Measurements from ENCODE around the gene STXBP1.

DNA sequence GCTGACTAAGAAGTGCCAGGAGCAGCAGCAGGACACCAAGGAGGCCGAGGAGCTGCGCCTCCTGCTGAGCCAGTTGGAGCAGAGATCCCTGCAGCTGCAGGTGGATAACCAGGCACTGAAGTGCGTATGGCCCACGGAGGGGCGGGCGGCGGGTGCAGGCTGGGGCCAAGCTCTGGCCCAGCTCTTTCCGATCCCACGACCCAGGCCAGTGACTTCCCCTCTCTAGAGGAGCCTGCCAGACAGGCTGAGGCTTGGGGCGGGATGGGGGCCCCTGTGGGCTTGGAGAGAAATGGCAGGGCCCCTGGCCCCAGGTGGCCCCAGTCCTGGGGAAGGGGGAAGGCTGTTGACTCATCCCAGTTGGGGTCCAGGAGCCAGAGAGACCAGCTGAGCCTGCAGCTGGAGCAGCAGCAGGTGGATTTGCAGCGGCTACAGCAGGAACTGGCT, 99.8 kb downstream of the STXBP1 start:
- TF ChIP-seq EZH2 (IDR thresholded peaks at IDR 0.05; ENCODE audit: insufficient read depth, poor library complexity, severe bottlenecking), result no peak
- no peak for TF ChIP-seq EZH2phosphoT487 (IDR thresholded peaks at IDR 0.05; ENCODE audit: insufficient read depth, low read depth)

All from GM23248 (cell line).